ENCODE measurements around the gene ASB18.

The ASB18 gene

DNA sequence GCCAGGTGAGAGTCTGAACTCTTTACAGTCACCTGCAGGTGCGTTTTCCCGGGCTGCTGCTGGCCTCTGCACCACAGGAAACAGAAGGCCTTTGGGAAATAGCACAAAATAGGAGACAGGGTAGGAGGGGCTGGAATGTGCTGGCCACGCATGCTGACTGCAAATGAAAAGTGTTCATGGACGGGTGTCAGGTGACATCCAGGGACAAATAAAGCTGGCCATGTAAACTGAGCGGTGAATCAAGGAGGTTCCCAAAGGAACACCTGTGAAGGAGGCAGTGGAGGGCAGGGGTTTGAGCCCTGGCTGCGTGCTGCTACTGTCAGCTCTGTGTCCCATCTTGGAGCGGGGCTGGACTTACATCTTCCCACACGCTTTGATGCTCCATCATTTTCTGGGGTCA lies 53.7 kb downstream of the ASB18 start:
- DNase-seq (ENCODE audit: low read depth) = no peak
- H3K4me3 ChIP-seq (ENCODE audit: low read depth, low read length) = no peak overlapping the region
- no peak for TF ChIP-seq CTCF (IDR thresholded peaks at IDR 0.05; ENCODE audit: control insufficient read depth, extremely low read depth, insufficient read depth)

DNA sequence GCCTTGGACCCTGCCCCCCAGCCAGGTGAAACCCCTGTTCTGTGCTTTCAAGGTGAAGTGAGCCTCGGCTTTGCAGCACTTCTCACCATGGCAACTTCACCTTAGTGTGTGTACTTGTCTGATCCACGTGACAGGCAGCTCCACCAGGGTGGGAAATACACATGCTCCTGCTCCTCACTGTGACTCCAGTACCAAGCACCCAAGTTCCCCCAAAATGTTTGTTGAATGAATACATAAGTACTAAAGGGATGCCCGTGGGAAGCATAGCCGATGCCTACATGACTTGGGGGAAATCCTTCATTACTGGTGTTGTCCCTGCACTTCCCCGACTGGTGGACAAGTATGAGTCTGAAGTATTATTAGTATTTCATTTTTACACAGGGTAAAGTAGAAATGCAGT lies 54.2 kb downstream of the ASB18 start:
- H3K4me3 ChIP-seq (ENCODE audit: low read depth, low read length) = no peak overlapping the region
- no peak for TF ChIP-seq CTCF (IDR thresholded peaks at IDR 0.05; ENCODE audit: control insufficient read depth, extremely low read depth, insufficient read depth)
- DNase-seq (ENCODE audit: low read depth) = no peak

- no peak overlapping the region for H3K4me3 ChIP-seq (ENCODE audit: low read depth, low read length)
- no peak for TF ChIP-seq CTCF (IDR thresholded peaks at IDR 0.05; ENCODE audit: control insufficient read depth, extremely low read depth, insufficient read depth)
- DNase-seq (ENCODE audit: low read depth) = no peak
These were observed 54.7 kb downstream of the ASB18 start for GRCh38 chr2:236209535-236209934.

- no peak overlapping the region for H3K4me3 ChIP-seq (ENCODE audit: low read depth, low read length)
- TF ChIP-seq CTCF (IDR thresholded peaks at IDR 0.05; ENCODE audit: control insufficient read depth, extremely low read depth, insufficient read depth) = no peak
- no peak for DNase-seq (ENCODE audit: low read depth)
These were observed 55.9 kb downstream of the ASB18 start for GRCh38 chr2:236208019-236208926.

DNA sequence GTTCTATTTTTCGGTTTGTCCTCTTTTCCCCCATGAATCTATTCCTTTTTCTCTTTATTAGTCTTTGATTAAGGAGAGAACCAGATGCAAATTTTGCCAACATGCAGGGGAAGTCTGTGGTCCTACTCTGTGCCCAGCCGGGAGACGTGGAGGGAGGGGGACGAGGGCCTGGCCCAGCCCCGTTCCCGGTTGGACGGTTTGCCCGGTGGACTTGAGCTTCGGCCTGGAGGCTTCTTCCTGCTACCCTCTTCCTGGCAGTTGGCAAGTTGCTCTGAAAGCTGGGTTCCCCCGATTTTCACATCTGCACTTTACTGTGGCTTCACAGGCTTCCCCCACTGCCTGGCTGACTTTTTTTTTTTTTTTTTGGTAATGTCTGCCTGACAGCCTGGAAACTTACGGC lies 56.7 kb downstream of the ASB18 start:
- DNase-seq (ENCODE audit: low read depth) = no peak
- no peak for TF ChIP-seq CTCF (IDR thresholded peaks at IDR 0.05; ENCODE audit: control insufficient read depth, extremely low read depth, insufficient read depth)
- H3K4me3 ChIP-seq (ENCODE audit: low read depth, low read length) = no peak overlapping the region

DNA sequence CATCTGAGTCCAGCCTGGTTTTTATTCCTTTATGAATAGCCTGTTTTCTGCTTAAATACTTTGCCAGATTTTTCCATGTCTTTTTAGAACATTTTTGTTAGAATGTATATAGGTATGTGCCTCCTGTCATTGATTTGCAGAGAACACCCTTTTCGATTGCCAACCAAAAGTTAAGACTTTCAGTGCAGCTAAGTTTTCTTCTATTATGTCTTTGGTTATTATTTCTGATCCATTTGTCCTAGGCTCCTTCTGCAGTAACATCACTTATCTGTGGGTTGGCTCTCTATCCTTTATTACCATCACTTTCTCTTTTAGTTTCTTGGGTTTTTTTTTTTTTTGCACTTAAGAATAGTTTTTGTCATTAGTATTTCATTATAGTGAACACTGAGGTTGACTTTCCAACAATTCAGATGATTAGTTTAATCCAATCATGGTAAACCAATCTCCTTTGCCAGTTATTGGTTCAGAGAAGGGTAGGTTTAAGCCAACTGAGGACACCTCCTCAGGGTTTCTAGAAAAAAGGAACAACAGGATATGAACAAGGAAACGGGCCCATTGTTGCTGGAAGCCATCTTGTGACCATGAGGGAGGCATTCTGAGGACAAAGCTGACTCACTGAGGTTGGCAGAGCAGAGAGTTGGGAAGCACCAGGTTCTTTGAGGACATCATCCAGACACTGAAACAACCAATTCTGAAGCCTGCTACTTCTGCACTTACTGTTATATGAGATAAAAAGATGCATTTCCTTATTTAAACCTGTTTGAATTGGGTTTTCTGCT lies 58.1 kb downstream of the ASB18 start:
- no peak for DNase-seq (ENCODE audit: low read depth)
- TF ChIP-seq CTCF (IDR thresholded peaks at IDR 0.05; ENCODE audit: control insufficient read depth, extremely low read depth, insufficient read depth) = no peak
- no peak overlapping the region for H3K4me3 ChIP-seq (ENCODE audit: low read depth, low read length)
